Measurements from ENCODE around the gene ADARB2.
"Not testable (repeated sequence)": the region's sequence is repeated elsewhere in the genome, so short reads cannot be mapped to it uniquely, and the experiment has no call there.

The ADARB2 gene

DNA sequence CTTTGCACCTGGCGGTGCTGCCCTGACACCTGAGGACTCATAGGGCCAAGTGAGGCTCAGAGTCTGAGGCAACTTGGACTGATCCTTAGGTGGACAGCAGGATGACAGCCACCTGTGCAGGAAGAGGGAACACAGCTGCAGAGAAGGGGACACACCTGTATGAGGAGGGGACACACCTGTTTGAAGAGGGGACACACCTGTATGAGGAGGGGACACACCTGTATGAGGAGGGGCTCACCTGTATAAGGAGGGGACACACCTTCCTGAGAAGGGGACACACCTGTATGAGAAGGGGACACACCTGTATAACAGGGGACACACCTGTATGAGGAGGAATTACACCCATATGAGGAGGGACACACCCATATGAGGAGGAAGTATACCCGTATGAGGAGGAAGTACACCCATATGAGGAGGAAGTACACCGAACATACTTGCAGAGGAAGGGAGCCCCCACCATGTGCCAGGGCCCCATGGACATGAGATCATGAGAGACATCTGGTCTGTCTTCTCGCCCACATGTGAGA lies 285.9 kb downstream of the ADARB2 start:
- DNase-seq: no peak

DNA sequence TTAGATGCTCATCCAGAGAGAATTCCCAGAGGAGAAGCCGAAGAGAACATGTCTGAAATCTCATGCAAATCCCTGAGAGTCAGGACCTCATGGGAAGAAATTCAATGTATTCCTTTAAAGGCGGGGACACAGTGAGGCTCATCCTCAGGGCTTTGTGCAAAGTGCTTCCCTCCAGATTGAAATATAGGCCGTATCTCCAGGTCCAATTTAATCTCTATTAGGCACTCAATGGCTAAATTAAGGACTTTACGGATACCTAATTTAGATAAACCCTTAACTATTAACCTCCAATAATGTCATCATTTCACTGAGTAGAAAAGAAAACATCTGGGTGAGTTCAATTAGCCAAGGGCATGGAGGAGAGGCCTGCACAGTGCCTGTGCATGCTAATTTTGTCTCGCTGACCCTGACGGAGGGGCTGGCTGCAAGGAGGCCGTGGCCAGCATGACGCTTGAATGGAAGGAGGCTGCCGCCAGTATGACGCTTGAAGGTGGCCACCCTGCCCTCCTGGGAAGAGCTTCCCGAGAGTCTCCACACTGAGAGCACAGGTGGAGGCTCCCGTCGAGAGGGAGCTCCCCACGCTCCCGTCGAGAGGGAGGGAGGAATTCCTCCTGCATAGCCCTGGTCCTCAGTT lies 287.6 kb downstream of the ADARB2 start:
- DNase-seq: no peak

DNA sequence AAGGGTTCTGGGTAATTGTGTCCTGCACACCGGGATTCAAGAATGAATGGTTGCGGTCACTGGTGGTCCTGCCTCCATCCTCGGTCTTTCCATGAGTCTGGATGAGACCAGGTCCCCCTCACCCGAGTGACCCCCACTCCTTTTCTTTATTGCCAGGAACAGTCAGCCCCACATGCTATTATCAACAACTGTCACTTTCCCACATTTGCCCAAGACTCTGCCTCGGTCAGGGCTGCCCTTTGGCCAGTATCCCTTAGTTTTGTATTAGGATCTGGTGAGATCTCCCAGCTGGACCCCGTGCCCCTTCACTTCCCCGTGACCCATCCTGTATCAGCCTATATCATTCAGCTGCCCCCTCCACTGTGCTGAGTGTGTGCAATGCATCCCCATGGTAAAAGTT lies 288.3 kb downstream of the ADARB2 start:
- DNase-seq: no peak

GRCh38 chr10:1448252-1448930 lies 288.9 kb downstream of the ADARB2 start:
- no peak for DNase-seq

DNA sequence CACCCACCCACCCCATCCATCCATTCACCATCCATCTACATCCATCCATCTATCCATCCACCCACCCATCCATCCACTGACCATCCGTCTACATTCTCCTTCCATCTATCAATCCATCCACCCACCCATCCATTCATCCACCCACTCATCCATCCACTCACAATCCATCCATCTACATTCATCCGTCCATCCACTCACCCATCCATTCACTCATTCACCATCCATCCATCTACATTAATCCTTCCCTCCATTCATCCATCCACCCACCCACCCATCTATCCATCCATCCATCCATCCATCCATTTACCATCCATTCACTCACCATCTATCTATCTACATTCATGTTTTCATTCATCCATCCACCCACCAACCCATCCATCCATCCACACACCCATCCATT lies 292.5 kb downstream of the ADARB2 start:
- DNase-seq: no peak

DNA sequence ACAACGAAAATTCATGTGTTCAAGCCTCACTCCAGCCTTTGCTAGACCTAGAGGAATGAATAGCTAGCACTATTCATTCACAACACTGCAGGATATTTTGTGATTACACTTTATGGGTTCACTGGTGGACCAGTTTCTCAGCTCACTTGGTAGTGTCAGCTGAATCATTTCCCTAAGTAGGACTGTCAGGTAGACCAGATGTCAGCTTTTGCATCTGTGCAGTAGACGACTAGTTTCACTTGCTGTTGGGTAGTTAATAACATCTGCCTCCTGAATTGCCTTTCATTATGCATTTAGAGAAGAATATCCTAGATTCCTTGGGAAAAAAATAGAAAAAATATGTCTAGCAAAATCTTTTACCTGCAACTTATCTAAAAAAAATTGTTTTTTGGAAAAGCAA lies 296.4 kb downstream of the ADARB2 start:
- DNase-seq: no peak

DNA sequence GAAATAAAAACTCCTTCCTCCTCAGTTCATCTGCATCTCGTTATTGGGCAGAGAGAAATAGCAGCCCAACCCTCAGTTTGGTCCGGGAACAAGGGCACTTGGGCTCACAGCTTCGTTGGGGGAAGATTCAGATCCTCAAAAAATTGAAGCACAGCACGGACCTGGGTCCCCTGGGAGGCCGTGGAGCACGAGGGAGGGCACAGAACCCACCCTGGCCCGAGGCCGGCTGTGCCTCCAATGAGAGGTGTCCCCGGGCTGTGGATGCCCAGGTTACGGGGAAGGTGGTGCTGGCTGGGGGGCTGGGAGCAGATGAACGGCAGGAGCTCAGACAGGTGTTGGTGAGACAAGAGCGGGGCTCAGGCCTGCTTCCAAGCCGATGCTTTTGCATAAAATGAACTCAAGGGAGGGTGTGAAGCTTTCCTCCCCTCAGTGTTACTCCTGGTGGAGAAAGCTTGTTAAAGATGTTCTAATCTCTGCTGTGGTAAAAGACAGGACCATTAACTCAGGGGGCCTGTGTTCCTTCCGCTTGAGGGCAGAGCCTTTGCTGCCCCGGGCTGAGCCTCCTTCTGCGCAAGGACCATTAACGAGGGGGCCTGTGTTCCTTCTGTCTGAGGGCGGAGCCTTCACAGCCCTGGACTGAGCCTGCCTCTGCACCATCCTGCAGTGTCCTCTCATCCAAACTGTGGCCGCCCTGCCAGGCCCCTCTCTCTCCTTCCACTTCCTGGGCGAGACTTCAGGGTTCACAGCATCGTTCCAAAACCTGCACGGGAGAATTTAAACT lies 302.2 kb downstream of the ADARB2 start:
- DNase-seq: no peak

GRCh38 chr10:1434202-1434601 lies 303.1 kb downstream of the ADARB2 start:
- no peak for DNase-seq

DNA sequence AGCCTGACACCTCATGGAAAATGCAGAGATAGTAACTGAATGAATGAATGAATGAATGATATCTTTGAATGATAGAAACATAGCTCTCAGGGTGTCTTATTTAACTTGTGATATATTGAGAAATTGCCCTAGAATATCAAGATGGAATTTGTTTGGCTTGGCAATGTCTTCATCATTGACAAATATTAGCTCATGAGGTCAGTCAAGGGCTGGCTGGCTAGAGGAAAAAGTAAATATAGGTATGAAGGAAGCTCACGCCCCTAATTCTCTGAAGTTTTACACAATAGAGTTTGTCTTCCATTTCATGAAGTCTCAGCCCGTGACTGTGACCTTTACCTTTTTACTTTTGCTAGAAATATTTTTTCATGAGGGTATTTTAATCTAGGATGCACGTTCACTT lies 305.2 kb downstream of the ADARB2 start:
- DNase-seq: no peak

- no peak for DNase-seq
Observed at GRCh38 chr10:1431229-1431628, 306.1 kb downstream of the ADARB2 start.

GRCh38 chr10:1427521-1428186 lies 309.7 kb downstream of the ADARB2 start:
- not testable (repeated sequence) for DNase-seq

DNA sequence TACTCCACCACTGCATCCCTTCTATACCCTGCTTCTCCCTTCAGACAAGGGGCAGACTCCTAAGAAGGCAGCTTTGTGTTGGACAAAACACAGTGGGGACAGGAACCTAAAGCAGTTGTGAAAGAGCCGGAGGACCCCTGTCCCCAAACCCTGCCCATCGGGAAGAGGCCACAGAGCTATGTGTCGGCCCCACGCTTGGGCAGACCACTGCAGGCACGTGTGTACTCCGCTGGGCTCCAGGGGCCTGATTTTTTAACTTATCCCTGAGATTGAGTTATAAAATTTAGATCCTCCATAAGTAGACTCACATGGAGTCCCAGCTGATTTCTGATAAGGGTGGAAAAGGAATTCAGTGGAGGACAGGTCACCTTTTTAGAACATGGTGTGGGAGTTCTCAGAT lies 310.5 kb downstream of the ADARB2 start:
- DNase-seq: no peak

- DNase-seq: no peak
Observed at GRCh38 chr10:1425879-1426278, 311.4 kb downstream of the ADARB2 start.

DNA sequence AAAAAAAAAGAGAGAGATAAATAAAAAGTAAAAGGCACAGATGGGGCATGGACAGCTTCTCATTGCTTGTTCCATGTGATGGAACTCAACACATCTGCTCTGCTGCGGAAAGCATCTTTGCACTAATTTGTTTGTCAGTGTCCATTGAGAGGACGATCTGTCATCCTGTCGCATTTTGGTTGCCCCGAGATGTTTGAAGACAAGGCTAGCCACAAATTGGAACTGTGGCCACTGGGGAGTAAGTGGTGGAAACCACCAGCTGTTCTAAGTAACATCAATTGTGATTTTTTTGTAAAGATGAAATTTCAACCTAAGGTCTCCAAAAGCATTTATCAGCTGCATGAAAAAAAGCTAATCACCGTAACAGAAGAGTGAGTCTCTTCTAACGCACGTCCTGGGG lies 312.7 kb downstream of the ADARB2 start:
- no peak for DNase-seq

- DNase-seq: no peak
Observed at GRCh38 chr10:1423676-1424253, 313.6 kb downstream of the ADARB2 start.

DNA sequence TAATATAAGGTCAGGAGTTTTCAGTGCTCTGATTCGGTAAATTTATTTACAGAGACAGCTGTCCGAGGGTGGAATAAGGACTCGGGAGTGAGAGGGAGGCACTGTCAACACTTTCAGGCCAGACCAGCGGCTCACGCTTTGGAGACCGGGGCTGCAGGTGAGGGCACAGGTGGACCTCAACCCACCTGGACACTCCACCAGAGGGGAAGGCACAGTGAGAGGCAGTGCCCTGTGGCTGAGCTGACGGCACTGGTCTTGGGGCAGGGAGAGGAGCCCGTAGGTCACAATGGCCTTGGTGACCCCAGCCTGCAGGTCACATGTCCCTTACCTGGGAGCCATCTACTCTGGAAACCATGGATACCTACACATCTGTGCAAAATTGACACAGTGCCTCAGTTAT lies 315.1 kb downstream of the ADARB2 start:
- DNase-seq: no peak

GRCh38 chr10:1420661-1421362 lies 316.5 kb downstream of the ADARB2 start:
- DNase-seq: peak; percentile 7 to 45

- no peak for DNase-seq
Observed at GRCh38 chr10:1419796-1420610, 317.3 kb downstream of the ADARB2 start.

GRCh38 chr10:1418031-1418550 lies 319.2 kb downstream of the ADARB2 start:
- no peak for DNase-seq

DNA sequence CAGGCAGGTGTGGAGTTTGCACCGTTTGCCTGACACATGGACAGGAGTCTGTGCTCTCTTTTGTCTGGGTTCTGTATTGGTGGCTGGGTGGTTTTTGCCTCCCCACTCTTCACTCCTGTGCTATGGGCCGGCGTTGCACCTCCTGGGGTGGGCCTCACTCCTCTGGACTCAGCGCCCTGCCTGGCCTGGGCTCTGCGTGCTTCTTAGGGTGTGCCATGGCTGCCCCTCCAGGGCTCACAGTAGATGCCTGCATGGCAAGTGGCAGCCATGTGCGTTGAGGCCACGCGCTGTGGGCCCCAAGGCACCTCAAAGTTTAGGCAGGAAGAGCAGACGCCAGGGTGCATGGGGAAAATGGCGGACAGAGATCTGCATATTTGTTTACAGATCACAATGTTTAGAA lies 319.8 kb downstream of the ADARB2 start:
- no peak for DNase-seq

- DNase-seq: no peak
Observed at GRCh38 chr10:1416456-1417037, 320.8 kb downstream of the ADARB2 start.

Measured in hippocampal formation (tissue), 2 donors.